HCT116 (cell line): ENCODE measurements around the gene VDAC2. TPM values are rescaled to one million over a fixed set of nuclear protein-coding genes. Genes with fewer than 3 reads are reported as not detected.

Source experiments
- ATAC-seq: fragments of 200-7000 bp; cut with Tn5 transposase; 2 replicates; pipeline ENCODE4 v1.9.1; 2020; ENCODE audit warnings: mild to moderate bottlenecking, moderate library complexity
- BruUV-seq: library from RNA; stranded (reverse); fragments of 400-500 nt; replicated peaks from 2 replicates; lab custom pipeline; 2021; lab: Mats Ljungman, UMichigan
- CTCF ChIA-PET: fragments of 300-600 bp; sonication (Branson Sonifier 250); formaldehyde crosslinking; loops from one replicate; lab custom pipeline; 2021; ENCODE audit warnings: antibody characterized with exemption; lab: Charles Lee
- POLR2A ChIA-PET: fragments of 300-600, 350-600 bp; sonication (Branson Sonifier 250); formaldehyde crosslinking; loops from one replicate; lab custom pipeline; 2021; ENCODE audit warnings: antibody characterized with exemption; lab: Charles Lee
- RAD21 ChIA-PET, 2 experiments: fragments of 300-600 bp; sonication (Branson Sonifier 250); formaldehyde crosslinking; loops; one replicate each; lab custom pipeline; 2023; ENCODE audit warnings: low total read pairs in 2 of 2; ENCODE audit not compliant: uncharacterized antibody in 2 of 2, unreplicated experiment in 2 of 2, low non-redundant PET in 1 of 2; lab: Charles Lee
- DNase-seq: peaks from one replicate; pipeline ENCODE4 v3.0.0-alpha.2; 2010; ENCODE audit warnings: low read depth, low spot score
- H2AFZ ChIP-seq: fragments of 200-600 bp; shearing (Covaris generic), sonication (generic); 2 replicates; pipeline ENCODE4 v1.6.1; 2017; ENCODE audit warnings: low read depth, mixed run types, mixed read lengths, antibody characterized with exemption, low read length; ENCODE audit not compliant: poor library complexity, severe bottlenecking
- H3K27ac ChIP-seq: 2 replicates; pipeline ENCODE4 v1.5.1; 2012; ENCODE audit warnings: low read depth, low read length
- H3K27me3 ChIP-seq: fragments of 200-600 bp; sonication (generic); 2 replicates; pipeline ENCODE4 v1.6.1; 2016; ENCODE audit warnings: mixed run types, low read length, mixed read lengths; ENCODE audit not compliant: insufficient read depth
- H3K36me3 ChIP-seq, 2 experiments: fragments of 200-500 bp in 1 of 2; fragments of 200-600 bp in 1 of 2; sonication (Bioruptor generic) in 1 of 2; sonication (generic) in 1 of 2; 2 replicates each; pipeline versions ENCODE4 v1.5.1 to v1.6.1; 2014 to 2016; ENCODE audit warnings: low read length in 2 of 2, inconsistent platforms in 1 of 2, mixed read lengths in 1 of 2, mixed run types in 1 of 2; ENCODE audit not compliant: insufficient read depth in 2 of 2, control insufficient read depth in 1 of 2
- H3K4me1 ChIP-seq, 2 experiments: fragments of 200-600 bp in 1 of 2; sonication (generic) in 1 of 2; 2 replicates each; pipeline versions ENCODE4 v1.5.1 to v1.6.1; 2012 to 2017; ENCODE audit warnings: low read length in 2 of 2, inconsistent platforms in 1 of 2, mild to moderate bottlenecking in 1 of 2, mixed read lengths in 1 of 2, mixed run types in 1 of 2, moderate library complexity in 1 of 2; ENCODE audit not compliant: insufficient read depth in 2 of 2, control insufficient read depth in 1 of 2
- H3K4me2 ChIP-seq: fragments of 200-600 bp; sonication (generic); 2 replicates; pipeline ENCODE4 v1.6.1; 2017; ENCODE audit warnings: mixed run types, low read length, mixed read lengths
- H3K4me3 ChIP-seq, 2 experiments: fragments of 200-600 bp in 1 of 2; sonication (generic) in 1 of 2; replicated peaks in 1 of 2; 2 replicates each; pipeline ENCODE4 v1.5.1; 2011 to 2016; ENCODE audit warnings: low read length in 2 of 2, control low read depth in 1 of 2, low read depth in 1 of 2, mild to moderate bottlenecking in 1 of 2, mixed read lengths in 1 of 2, mixed run types in 1 of 2
- H3K79me2 ChIP-seq: fragments of 200-600 bp; sonication (generic); 2 replicates; pipeline ENCODE4 v1.6.1; 2017; ENCODE audit warnings: mild to moderate bottlenecking, mixed run types, low read length, moderate library complexity, mixed read lengths; ENCODE audit not compliant: insufficient read depth
- H3K9ac ChIP-seq: fragments of 200-600 bp; sonication (generic); 2 replicates; pipeline ENCODE4 v1.6.1; 2016; ENCODE audit warnings: low read length, mixed read lengths
- H3K9me2 ChIP-seq: fragments of 200-600 bp; sonication (generic), shearing (Covaris generic); 2 replicates; pipeline ENCODE4 v1.6.1; 2017; ENCODE audit warnings: mixed run types, mild to moderate bottlenecking, moderate library complexity; ENCODE audit not compliant: insufficient read depth
- H3K9me3 ChIP-seq, 2 experiments: fragments of 200-500 bp in 1 of 2; fragments of 200-600 bp in 1 of 2; sonication (Bioruptor generic) in 1 of 2; sonication (generic) in 1 of 2; 2 replicates each; pipeline ENCODE4 v1.6.1; 2014 to 2017; ENCODE audit warnings: low read length in 2 of 2, mixed read lengths in 2 of 2, inconsistent platforms in 1 of 2, low read depth in 1 of 2, mild to moderate bottlenecking in 1 of 2, mixed run types in 1 of 2, moderate library complexity in 1 of 2; ENCODE audit not compliant: control insufficient read depth in 1 of 2, insufficient read depth in 1 of 2
- H4K20me1 ChIP-seq: fragments of 200-600 bp; sonication (generic), shearing (Covaris generic); 2 replicates; pipeline ENCODE4 v1.6.1; 2017; ENCODE audit warnings: mixed run types, mild to moderate bottlenecking, moderate library complexity; ENCODE audit not compliant: insufficient read depth
- CBX3 ChIP-seq: IDR thresholded peaks from 2 replicates; pipeline ENCODE4 v1.6.1; 2012; ENCODE audit warnings: low read depth
- CEBPB ChIP-seq: IDR thresholded peaks from 2 replicates; pipeline ENCODE4 v1.6.1; 2012; ENCODE audit warnings: low read depth
- EGR1 ChIP-seq: IDR thresholded peaks from 2 replicates; pipeline ENCODE4 v1.6.1; 2012; ENCODE audit warnings: low read depth
- ELF1 ChIP-seq: IDR thresholded peaks from 2 replicates; pipeline ENCODE4 v1.6.1; 2012; ENCODE audit warnings: low read depth, borderline replicate concordance
- EZH2 ChIP-seq: fragments of 200-600 bp; sonication (generic); IDR thresholded peaks from 2 replicates; pipeline ENCODE4 v1.6.1; 2017; ENCODE audit warnings: antibody characterized with exemption, mixed run types
- EZH2phosphoT487 ChIP-seq: fragments of 200-600 bp; IDR thresholded peaks from 2 replicates; pipeline ENCODE4 v1.6.1; 2018; ENCODE audit warnings: antibody characterized with exemption, borderline replicate concordance
- JUND ChIP-seq: IDR thresholded peaks from 2 replicates; pipeline ENCODE4 v1.6.1; 2012
- MAX ChIP-seq: IDR thresholded peaks from 2 replicates; pipeline ENCODE4 v1.6.1; 2012
- POLR2A ChIP-seq: IDR thresholded peaks from 2 replicates; pipeline ENCODE4 v1.7.0; 2011; ENCODE audit warnings: borderline replicate concordance; ENCODE audit not compliant: insufficient read depth, insufficient read length; ENCODE audit errors: extremely low read depth
- POLR2AphosphoS5 ChIP-seq: IDR thresholded peaks from 2 replicates; pipeline ENCODE4 v1.6.1; 2011; ENCODE audit warnings: mild to moderate bottlenecking, low read depth, low read length, moderate library complexity
- RAD21 ChIP-seq: IDR thresholded peaks from 2 replicates; pipeline ENCODE4 v1.6.1; 2012; ENCODE audit warnings: low read depth, mild to moderate bottlenecking
- SIN3A ChIP-seq: IDR thresholded peaks from 2 replicates; pipeline ENCODE4 v1.6.1; 2012; ENCODE audit warnings: low read depth
- SP1 ChIP-seq: IDR thresholded peaks from 2 replicates; pipeline ENCODE4 v1.6.1; 2012; ENCODE audit warnings: low read depth
- SRF ChIP-seq: IDR thresholded peaks from 2 replicates; pipeline ENCODE4 v1.6.1; 2012; ENCODE audit warnings: low read depth
- TCF7L2 ChIP-seq: IDR thresholded peaks from 2 replicates; pipeline ENCODE4 v1.7.0; 2011; ENCODE audit warnings: borderline replicate concordance, inconsistent platforms; ENCODE audit not compliant: insufficient read depth, insufficient read length; ENCODE audit errors: extremely low read depth
- ZFX ChIP-seq: fragments of 450-650 bp; IDR thresholded peaks from 2 replicates; pipeline ENCODE4 v1.6.1; 2017
- intact Hi-C: fragments of 100-400 bp; cut with micrococcal nuclease; formaldehyde crosslinking; loops from 2 replicates; pipeline ENCODE4 v1.10.0; 2022
- total RNA-seq: library from RNA; stranded (reverse); gene quantifications from one replicate; pipeline ENCODE4 v1.2.1, GENCODE V29; 2021; ENCODE audit not compliant: unreplicated experiment
- TF ChIP-seq, protein P1 (sequence below): IDR thresholded peaks from 2 replicates; pipeline ENCODE4 v1.6.1; 2012; ENCODE audit warnings: low read depth

Gene VDAC2
- total RNA-seq, 1 experiment from 2014 or later, result 289 TPM

GRCh38 chr10:75212343-75212742 lies 1.7 kb downstream of the VDAC2 start:
- Histone ChIP-seq H2AFZ (no peak overlapping the region), H3K9me3 (no peaks in the 10 kb centered on the region), H3K36me3 (peaks cover 28 to 54% of the 10 kb centered on the region in 2 experiments), H3K27me3 (no peaks in the 10 kb centered on the region), H3K4me3 (peak overlapping the region; percentile 85), H3K4me2 (peak overlapping the region; percentile 95), H3K4me1 (peaks cover 21 to 50% of the 10 kb centered on the region in 2 experiments), H4K20me1 (peaks cover 19% of the 10 kb centered on the region; the same call in 1 of the 2 replicates), H3K79me2 (peaks cover 68% of the 10 kb centered on the region), H3K9ac (peak overlapping the region; percentile 99), H3K27ac (no peak overlapping the region), H3K9me2 (no peaks in the 10 kb centered on the region)
- ChIA-PET RAD21 (no interaction called here), CTCF (interaction anchor here (1.0 to 1.3 kb wide), 2 partner anchors 23 kb away, joined by 4 read pairs; partner anchors contain the start of gene COMTD1), POLR2A (no interaction called here)
- no peak for TF ChIP-seq TCF7L2
- no peak for TF ChIP-seq RAD21
- TF ChIP-seq CBX3, result no peak
- TF ChIP-seq SP1, result no peak
- TF ChIP-seq ELF1, result no peak
- no peak for TF ChIP-seq JUND
- no peak for TF ChIP-seq MAX
- no peak for TF ChIP-seq EZH2phosphoT487
- TF ChIP-seq SIN3A, result no peak
- no peak for TF ChIP-seq SRF
- TF ChIP-seq EGR1, result no peak
- no peak for TF ChIP-seq ZFX
- TF ChIP-seq CEBPB, result no peak
- TF ChIP-seq, protein P1, sequence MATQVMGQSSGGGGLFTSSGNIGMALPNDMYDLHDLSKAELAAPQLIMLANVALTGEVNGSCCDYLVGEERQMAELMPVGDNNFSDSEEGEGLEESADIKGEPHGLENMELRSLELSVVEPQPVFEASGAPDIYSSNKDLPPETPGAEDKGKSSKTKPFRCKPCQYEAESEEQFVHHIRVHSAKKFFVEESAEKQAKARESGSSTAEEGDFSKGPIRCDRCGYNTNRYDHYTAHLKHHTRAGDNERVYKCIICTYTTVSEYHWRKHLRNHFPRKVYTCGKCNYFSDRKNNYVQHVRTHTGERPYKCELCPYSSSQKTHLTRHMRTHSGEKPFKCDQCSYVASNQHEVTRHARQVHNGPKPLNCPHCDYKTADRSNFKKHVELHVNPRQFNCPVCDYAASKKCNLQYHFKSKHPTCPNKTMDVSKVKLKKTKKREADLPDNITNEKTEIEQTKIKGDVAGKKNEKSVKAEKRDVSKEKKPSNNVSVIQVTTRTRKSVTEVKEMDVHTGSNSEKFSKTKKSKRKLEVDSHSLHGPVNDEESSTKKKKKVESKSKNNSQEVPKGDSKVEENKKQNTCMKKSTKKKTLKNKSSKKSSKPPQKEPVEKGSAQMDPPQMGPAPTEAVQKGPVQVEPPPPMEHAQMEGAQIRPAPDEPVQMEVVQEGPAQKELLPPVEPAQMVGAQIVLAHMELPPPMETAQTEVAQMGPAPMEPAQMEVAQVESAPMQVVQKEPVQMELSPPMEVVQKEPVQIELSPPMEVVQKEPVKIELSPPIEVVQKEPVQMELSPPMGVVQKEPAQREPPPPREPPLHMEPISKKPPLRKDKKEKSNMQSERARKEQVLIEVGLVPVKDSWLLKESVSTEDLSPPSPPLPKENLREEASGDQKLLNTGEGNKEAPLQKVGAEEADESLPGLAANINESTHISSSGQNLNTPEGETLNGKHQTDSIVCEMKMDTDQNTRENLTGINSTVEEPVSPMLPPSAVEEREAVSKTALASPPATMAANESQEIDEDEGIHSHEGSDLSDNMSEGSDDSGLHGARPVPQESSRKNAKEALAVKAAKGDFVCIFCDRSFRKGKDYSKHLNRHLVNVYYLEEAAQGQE, result no peak
- TF ChIP-seq POLR2AphosphoS5, result no peak
- no peak for TF ChIP-seq POLR2A
- TF ChIP-seq EZH2, result no peak
- ATAC-seq (no peak), DNase-seq (no peak)
- BruUV-seq, result no TSS peak
- intact Hi-C loops, result no loop called here
